Sigmoid colon (tissue), 7 donors: Measurements from ENCODE around the gene KL. TPM values are rescaled to one million over a fixed set of nuclear protein-coding genes. Genes with fewer than 3 reads are reported as not detected.

Experiments used
- DNase-seq: peaks from one replicate; pipeline ENCODE4 v3.0.0-alpha.2; 2019
- H3K27ac ChIP-seq, 4 donors: fragments of 200-600 bp; sonication (generic); one replicate each; pipeline ENCODE4 v1.5.1; 2016 to 2019; ENCODE audit warnings: mild to moderate bottlenecking in 1 of 4
- H3K27me3 ChIP-seq, 3 donors: fragments of 200-600 bp; sonication (generic); one replicate each; pipeline ENCODE4 v1.5.1; 2019; ENCODE audit warnings: mild to moderate bottlenecking in 1 of 3
- H3K36me3 ChIP-seq, 4 donors: fragments of 200-600 bp; sonication (generic); one replicate each; pipeline ENCODE4 v1.5.1; 2016 to 2019
- H3K4me1 ChIP-seq, 4 donors: fragments of 200-600 bp; sonication (generic); one replicate each; pipeline ENCODE4 v1.5.1; 2017 to 2019
- H3K4me3 ChIP-seq, 4 donors: fragments of 200-600 bp; sonication (generic); one replicate each; pipeline ENCODE4 v1.5.1; 2017 to 2019; ENCODE audit warnings: mild to moderate bottlenecking in 2 of 4, moderate library complexity in 1 of 4
- H3K9me3 ChIP-seq, 4 donors: fragments of 200-600 bp in 3 of 4; sonication (generic) in 3 of 4; one replicate each; pipeline versions ENCODE4 v1.5.1 to v1.6.1; 2013 to 2019
- EP300 ChIP-seq, 4 donors: sonication (generic); formaldehyde crosslinking; IDR thresholded peaks; one replicate each; pipeline ENCODE4 v1.6.1; 2017; ENCODE audit warnings: antibody characterized with exemption in 4 of 4
- POLR2A ChIP-seq, 2 donors: fragments of 450-650 bp; IDR thresholded peaks; one replicate each; pipeline ENCODE4 v1.6.1; 2016; ENCODE audit warnings: antibody characterized with exemption in 2 of 2, mild to moderate bottlenecking in 2 of 2, moderate library complexity in 2 of 2
- POLR2AphosphoS5 ChIP-seq, 4 donors: sonication (generic); formaldehyde crosslinking; IDR thresholded peaks; one replicate each; pipeline ENCODE4 v1.6.1; 2017; ENCODE audit warnings: antibody characterized with exemption in 4 of 4
- WGBS, 2 donors: extraction: QIAGEN DNeasy Blood & Tissue Kit; methylation state at CpG; one replicate each; pipeline ENCODE4 v1.1.7; 2013; 5-methylcytosine and 5-hydroxymethylcytosine counted together
- intact Hi-C: fragments of 100-400 bp; cut with DNase I; formaldehyde crosslinking; loops from one replicate; pipeline ENCODE4 v1.15.1; 2023
- polyA plus RNA-seq, 3 donors: library from polyadenylated mRNA; stranded (reverse); fragments of 200-250 nt; gene quantifications; one replicate each; pipeline ENCODE4 v1.2.3, GENCODE V29; 2013
- total RNA-seq, 4 donors: library from RNA; depleted of rRNA; stranded (reverse); fragments of >200 nt; gene quantifications; one replicate each; pipeline ENCODE4 v1.1.0, GENCODE V29; 2016
- TF ChIP-seq, protein P1 (sequence below), 4 experiments: fragments of 450-650 bp in 3 of 4; fragments of 200-600 bp in 1 of 4; IDR thresholded peaks; one replicate each; pipeline ENCODE4 v1.5.1; 2016 to 2019; ENCODE audit warnings: antibody characterized with exemption in 4 of 4, mild to moderate bottlenecking in 3 of 4, moderate library complexity in 2 of 4
- donor health status: healthy with polysubstance abuse.
- donor health status: Bipolar disorder and iron deficiency.
- donor health status: healthy.

The KL gene
- total and polyA plus RNA-seq, 7 donors: 0.23 to 6.4 (median 3.8) TPM

DNA sequence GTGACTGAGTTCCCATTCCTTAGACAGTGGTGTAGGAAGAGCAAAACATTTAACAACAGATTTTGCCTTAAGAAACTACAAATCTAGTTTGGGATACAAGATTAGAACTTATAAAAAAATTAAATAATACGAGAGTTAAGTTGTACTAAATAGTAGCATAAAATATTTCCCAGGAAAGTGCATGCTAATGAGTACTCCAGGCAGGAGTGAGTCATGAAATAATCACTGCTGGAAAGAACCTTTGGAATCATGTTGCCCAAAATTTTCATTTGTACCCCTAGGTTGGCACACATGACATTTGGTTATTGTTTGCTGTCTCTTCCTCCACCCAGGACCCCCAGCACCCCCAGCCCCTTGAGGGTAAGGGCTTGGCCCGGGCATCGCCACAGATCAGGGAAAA lies 26.3 kb upstream of the KL start:
- intact Hi-C loops: no loop called here
- H3K4me1 ChIP-seq: peaks cover 0 to 6% (median 0%) of the 10 kb centered on the region in 4 donors
- H3K36me3 ChIP-seq: no peaks in the 10 kb centered on the region
- no peak overlapping the region for H3K27ac ChIP-seq
- no peak for DNase-seq
- no peaks in the 10 kb centered on the region for H3K9me3 ChIP-seq
- 90 to 91% methylated on average over 3 of the region's 3 CpGs for WGBS, 2 donors
- no peaks in the 10 kb centered on the region for H3K27me3 ChIP-seq
- H3K4me3 ChIP-seq: no peak overlapping the region
- TF ChIP-seq, protein P1, sequence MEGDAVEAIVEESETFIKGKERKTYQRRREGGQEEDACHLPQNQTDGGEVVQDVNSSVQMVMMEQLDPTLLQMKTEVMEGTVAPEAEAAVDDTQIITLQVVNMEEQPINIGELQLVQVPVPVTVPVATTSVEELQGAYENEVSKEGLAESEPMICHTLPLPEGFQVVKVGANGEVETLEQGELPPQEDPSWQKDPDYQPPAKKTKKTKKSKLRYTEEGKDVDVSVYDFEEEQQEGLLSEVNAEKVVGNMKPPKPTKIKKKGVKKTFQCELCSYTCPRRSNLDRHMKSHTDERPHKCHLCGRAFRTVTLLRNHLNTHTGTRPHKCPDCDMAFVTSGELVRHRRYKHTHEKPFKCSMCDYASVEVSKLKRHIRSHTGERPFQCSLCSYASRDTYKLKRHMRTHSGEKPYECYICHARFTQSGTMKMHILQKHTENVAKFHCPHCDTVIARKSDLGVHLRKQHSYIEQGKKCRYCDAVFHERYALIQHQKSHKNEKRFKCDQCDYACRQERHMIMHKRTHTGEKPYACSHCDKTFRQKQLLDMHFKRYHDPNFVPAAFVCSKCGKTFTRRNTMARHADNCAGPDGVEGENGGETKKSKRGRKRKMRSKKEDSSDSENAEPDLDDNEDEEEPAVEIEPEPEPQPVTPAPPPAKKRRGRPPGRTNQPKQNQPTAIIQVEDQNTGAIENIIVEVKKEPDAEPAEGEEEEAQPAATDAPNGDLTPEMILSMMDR (IDR thresholded peaks at IDR 0.05): no peak
- TF ChIP-seq POLR2A (IDR thresholded peaks at IDR 0.05): no peak
- no peak for TF ChIP-seq POLR2AphosphoS5 (IDR thresholded peaks at IDR 0.05)
- no peak for TF ChIP-seq EP300 (IDR thresholded peaks at IDR 0.05)

DNA sequence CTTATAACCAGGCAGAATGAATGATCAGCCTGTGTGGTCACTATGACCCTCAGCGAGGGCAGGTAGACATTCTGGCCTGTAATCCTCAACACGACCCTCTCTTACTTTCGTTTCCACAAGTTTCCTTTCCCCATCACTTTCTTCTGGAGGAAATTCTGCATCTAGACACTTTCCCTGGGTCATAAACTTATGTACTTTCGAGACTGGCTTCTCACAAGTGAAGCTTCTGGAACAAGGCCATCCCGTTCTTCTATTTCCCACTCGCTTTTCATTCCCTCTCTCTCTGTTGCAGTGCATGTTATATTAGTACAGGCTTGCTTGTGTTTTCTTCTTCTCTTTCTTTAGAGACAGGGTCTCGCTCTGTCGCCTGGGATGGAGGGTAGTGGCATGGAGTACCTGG lies 23.1 kb upstream of the KL start:
- Histone ChIP-seq H3K36me3 (no peaks in the 10 kb centered on the region), H3K4me3 (no peak overlapping the region), H3K4me1 (peaks cover 0 to 7% (median 2%) of the 10 kb centered on the region in 4 donors), H3K9me3 (no peaks in the 10 kb centered on the region), H3K27me3 (no peaks in the 10 kb centered on the region), H3K27ac (no peak overlapping the region)
- no peak for DNase-seq
- intact Hi-C loops: no loop called here
- no peak for TF ChIP-seq POLR2AphosphoS5 (IDR thresholded peaks at IDR 0.05)
- TF ChIP-seq EP300 (IDR thresholded peaks at IDR 0.05): no peak
- TF ChIP-seq, protein P1 (IDR thresholded peaks at IDR 0.05): no peak
- no peak for TF ChIP-seq POLR2A (IDR thresholded peaks at IDR 0.05)
- WGBS, 2 donors: 87 to 90% methylated on average over 8 of the region's 8 CpGs

DNA sequence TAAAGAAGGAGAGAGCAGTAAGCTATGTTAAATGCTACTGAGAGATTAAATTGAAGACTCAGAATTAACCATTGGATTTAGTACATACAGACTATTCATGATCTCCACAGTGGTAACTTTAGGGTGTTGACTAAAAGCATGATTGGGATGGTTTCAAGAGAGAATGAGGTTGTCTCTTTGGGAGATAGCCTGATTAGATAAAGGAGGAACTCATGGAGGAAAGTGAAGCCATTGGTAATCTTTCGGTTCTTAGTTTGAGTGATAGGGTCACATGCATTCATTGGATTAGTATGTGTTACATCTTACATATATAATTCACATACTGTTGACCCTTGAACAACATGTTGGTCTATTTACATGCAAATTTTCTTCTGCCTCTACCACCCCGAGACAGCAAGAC lies 18.8 kb upstream of the KL start:
- intact Hi-C loops: no loop called here
- no peaks in the 10 kb centered on the region for H3K36me3 ChIP-seq
- peaks cover 0 to 7% (median 2%) of the 10 kb centered on the region in 4 donors for H3K4me1 ChIP-seq
- H3K27me3 ChIP-seq: no peaks in the 10 kb centered on the region
- H3K4me3 ChIP-seq: no peak overlapping the region
- WGBS, 2 donors: 90 to 98% methylated on average over 2 of the region's 2 CpGs
- DNase-seq: no peak
- no peaks in the 10 kb centered on the region for H3K9me3 ChIP-seq
- H3K27ac ChIP-seq: no peak overlapping the region
- TF ChIP-seq, protein P1 (IDR thresholded peaks at IDR 0.05): no peak
- no peak for TF ChIP-seq EP300 (IDR thresholded peaks at IDR 0.05)
- no peak for TF ChIP-seq POLR2A (IDR thresholded peaks at IDR 0.05)
- TF ChIP-seq POLR2AphosphoS5 (IDR thresholded peaks at IDR 0.05): no peak

DNA sequence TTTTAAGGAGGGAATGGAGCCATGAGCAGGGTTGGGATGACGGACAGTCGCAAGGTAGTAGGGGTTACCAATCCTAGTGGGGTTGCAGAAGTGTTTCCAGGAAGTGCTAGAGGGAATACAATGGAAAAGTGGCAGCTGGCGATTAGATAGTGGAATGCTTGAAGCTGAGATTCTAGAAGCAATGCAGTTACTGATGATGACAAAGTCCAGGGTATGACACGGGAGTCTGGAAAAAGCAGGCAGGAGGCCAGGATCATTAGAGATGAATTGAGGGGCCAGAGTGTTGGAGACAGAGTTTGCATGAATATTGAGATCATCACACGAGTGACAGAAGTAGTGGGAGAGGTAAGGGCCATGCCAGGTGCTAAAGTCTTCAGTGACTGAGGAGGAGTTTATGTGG lies 17.3 kb upstream of the KL start:
- no peak for DNase-seq
- TF ChIP-seq EP300 (IDR thresholded peaks at IDR 0.05) (no peak), POLR2AphosphoS5 (IDR thresholded peaks at IDR 0.05) (no peak), POLR2A (IDR thresholded peaks at IDR 0.05) (no peak)
- TF ChIP-seq, protein P1 (IDR thresholded peaks at IDR 0.05): no peak
- Histone ChIP-seq H3K27ac (no peak overlapping the region), H3K4me3 (no peak overlapping the region), H3K4me1 (peaks cover 0 to 7% (median 2%) of the 10 kb centered on the region in 4 donors), H3K36me3 (no peaks in the 10 kb centered on the region), H3K9me3 (no peaks in the 10 kb centered on the region), H3K27me3 (no peaks in the 10 kb centered on the region)
- 71 to 84% methylated on average over 5 of the region's 5 CpGs for WGBS, 2 donors
- intact Hi-C loops: no loop called here

DNA sequence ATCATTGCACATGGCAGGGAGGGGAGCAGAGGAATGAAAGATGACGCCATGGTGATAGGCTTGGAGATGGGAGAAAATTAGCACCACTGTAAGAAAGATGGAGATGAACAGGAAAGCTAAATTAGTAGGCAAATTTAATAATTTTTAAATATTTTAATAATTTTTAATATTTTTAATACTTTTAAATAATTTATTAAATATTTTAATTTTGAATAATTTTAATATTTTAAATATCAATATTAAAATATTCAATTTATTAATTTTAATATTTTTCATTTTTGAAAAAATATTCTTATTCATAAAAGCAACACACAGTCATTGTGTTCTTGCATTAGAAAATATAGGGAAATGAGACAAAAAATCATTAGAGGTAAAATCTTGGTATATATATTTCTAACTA lies 15.9 kb upstream of the KL start:
- peaks cover 0 to 7% (median 3%) of the 10 kb centered on the region in 4 donors for H3K4me1 ChIP-seq
- DNase-seq: no peak
- no peaks in the 10 kb centered on the region for H3K27me3 ChIP-seq
- H3K36me3 ChIP-seq: no peaks in the 10 kb centered on the region
- WGBS, 2 donors: 97 to 98% methylated on average over 1 of the region's 1 CpG
- H3K4me3 ChIP-seq: no peak overlapping the region
- no peak for TF ChIP-seq POLR2AphosphoS5 (IDR thresholded peaks at IDR 0.05)
- TF ChIP-seq EP300 (IDR thresholded peaks at IDR 0.05): no peak
- TF ChIP-seq, protein P1 (IDR thresholded peaks at IDR 0.05): no peak
- TF ChIP-seq POLR2A (IDR thresholded peaks at IDR 0.05): no peak
- H3K27ac ChIP-seq: no peak overlapping the region
- intact Hi-C loops: no loop called here
- no peaks in the 10 kb centered on the region for H3K9me3 ChIP-seq
